ENCODE measurements around the gene DHRS7B.

The DHRS7B gene

DNA sequence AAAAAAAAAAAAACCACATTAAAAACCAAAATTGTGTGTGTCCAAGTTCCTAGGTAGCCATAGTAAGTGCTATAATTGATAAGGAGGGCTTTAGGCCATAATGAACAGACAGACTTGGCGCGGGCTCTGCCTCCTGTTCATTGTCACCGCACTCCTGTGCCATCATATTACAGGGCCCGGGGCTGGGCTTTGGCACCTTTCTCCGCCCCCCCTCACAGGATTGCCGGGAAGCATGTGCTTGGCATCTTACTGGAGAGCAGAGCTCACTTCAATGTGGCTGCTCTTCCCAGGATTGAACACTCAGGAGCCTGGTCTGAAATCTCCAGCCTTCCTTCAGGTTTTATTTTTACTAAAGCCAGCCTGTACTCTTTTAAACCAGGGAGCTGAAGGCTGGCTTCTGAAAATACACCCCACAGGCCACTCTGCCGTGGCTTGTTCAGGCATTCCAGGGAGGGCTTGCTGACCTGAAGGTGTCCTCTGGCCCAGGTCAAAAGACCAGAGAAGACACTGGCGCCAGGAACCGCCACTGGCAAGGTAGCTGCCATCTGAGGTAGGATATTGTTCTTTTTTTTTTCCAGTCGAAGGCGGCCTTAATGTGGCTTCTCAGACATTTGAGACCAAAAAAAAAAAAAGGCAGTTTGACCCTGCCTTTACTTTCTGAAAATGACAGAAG is 39.3 kb downstream of the DHRS7B start:
- no peaks in the 10 kb centered on the region for H3K9me3 ChIP-seq (ENCODE audit: control insufficient read depth, low read length)
- H3K4me3 ChIP-seq (ENCODE audit: insufficient read depth in 1 of 2, low read depth in 1 of 2, low read length in 2 of 2) = peak overlapping the region in 1 of 2 experiments; percentile 52
- no peak overlapping the region for H2BK5ac ChIP-seq (ENCODE audit: low read depth, low read length, poor library complexity, severe bottlenecking)
- no peaks in the 10 kb centered on the region for H3K27me3 ChIP-seq (ENCODE audit: control insufficient read depth in 1 of 2, insufficient read depth in 1 of 2, low read length in 2 of 2)
- no peak overlapping the region for H3K14ac ChIP-seq (ENCODE audit: low read length in 2 of 2)
- H3K79me1 ChIP-seq (replicated peaks; ENCODE audit: low read length, poor library complexity, severe bottlenecking) = peaks cover 24% of the 10 kb centered on the region
- no peak overlapping the region for H2BK12ac ChIP-seq (ENCODE audit: low read length in 2 of 2)
- 93% methylated on average over 9 of the region's 11 CpGs for whole genome bisulfite sequencing
- H3K9ac ChIP-seq (ENCODE audit: low read length) = peak overlapping the region; percentile 83
- no peaks in the 10 kb centered on the region for H3K36me3 ChIP-seq (ENCODE audit: control insufficient read depth in 1 of 2, insufficient read depth in 2 of 2, low read depth in 1 of 2, low read length in 2 of 2)
- H3K4me1 ChIP-seq (ENCODE audit: control insufficient read depth, insufficient read depth, low read depth, low read length) = peaks cover 2% of the 10 kb centered on the region
- no peak overlapping the region for H2AFZ ChIP-seq (ENCODE audit: low read depth, low read length)
- no peak overlapping the region for H2AK5ac ChIP-seq (ENCODE audit: low read length, severe bottlenecking)
- H3K27ac ChIP-seq (ENCODE audit: low read length, poor library complexity, severe bottlenecking) = no peak overlapping the region
- no peak overlapping the region for H3K4ac ChIP-seq (ENCODE audit: low read depth in 1 of 2, low read length in 2 of 2)
- no peak overlapping the region for H2BK120ac ChIP-seq (ENCODE audit: low read depth, low read length)
- H4K8ac ChIP-seq (ENCODE audit: low read length) = no peak overlapping the region
- H3K23ac ChIP-seq (ENCODE audit: low read length in 2 of 2) = no peak overlapping the region
- H4K91ac ChIP-seq (ENCODE audit: low read length) = no peak overlapping the region
- H3K4me2 ChIP-seq (ENCODE audit: low read length, poor library complexity, severe bottlenecking) = no peak overlapping the region
- DNase-seq = no peak
- H2BK15ac ChIP-seq (ENCODE audit: low read depth, poor library complexity, severe bottlenecking) = no peak overlapping the region
- no peak overlapping the region for H3K18ac ChIP-seq (ENCODE audit: low read depth in 1 of 2, low read length in 2 of 2)

DNA sequence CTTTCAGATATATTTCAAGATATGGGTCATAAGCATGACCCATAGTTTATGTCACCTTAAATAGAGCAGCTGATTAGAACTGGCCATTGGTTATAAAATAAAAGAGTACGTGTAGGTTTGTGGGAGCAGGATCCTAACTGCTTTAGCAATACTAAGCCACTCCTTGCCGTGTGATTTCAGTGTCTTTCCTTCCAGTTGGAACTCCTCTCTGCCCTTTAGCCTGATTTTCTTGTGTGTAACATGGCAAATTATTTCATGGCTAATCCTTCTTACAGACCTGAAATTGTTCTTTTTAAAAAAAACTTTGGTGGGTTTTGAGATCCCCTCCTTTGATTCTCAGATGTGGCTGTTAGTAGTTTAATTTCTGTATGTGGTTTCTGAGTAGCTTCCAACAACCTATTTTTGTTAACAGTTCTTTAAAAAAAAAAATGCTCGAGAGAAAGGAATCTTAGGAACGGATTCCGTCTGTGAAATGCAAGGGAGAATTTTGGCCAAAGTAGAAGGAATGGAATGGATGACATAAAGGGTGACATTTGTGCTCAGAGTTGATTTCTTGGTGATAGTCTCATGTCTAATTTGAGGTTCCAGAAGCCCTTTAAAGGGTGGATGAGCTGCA is 39.9 kb downstream of the DHRS7B start:
- no peaks in the 10 kb centered on the region for H3K9me3 ChIP-seq (ENCODE audit: control insufficient read depth, low read length)
- no peak overlapping the region for H3K23ac ChIP-seq (ENCODE audit: low read length in 2 of 2)
- no peak overlapping the region for H2BK12ac ChIP-seq (ENCODE audit: low read length in 2 of 2)
- H2BK5ac ChIP-seq (ENCODE audit: low read depth, low read length, poor library complexity, severe bottlenecking) = no peak overlapping the region
- peak overlapping the region; percentile 83 for H3K9ac ChIP-seq (ENCODE audit: low read length)
- no peak overlapping the region for H2BK15ac ChIP-seq (ENCODE audit: low read depth, poor library complexity, severe bottlenecking)
- no peak overlapping the region for H4K91ac ChIP-seq (ENCODE audit: low read length)
- H3K27me3 ChIP-seq (ENCODE audit: control insufficient read depth in 1 of 2, insufficient read depth in 1 of 2, low read length in 2 of 2) = no peaks in the 10 kb centered on the region
- H3K27ac ChIP-seq (ENCODE audit: low read length, poor library complexity, severe bottlenecking) = no peak overlapping the region
- no peak for DNase-seq
- no peak overlapping the region for H3K4me2 ChIP-seq (ENCODE audit: low read length, poor library complexity, severe bottlenecking)
- peaks cover 24% of the 10 kb centered on the region for H3K79me1 ChIP-seq (replicated peaks; ENCODE audit: low read length, poor library complexity, severe bottlenecking)
- H3K4me1 ChIP-seq (ENCODE audit: control insufficient read depth, insufficient read depth, low read depth, low read length) = peaks cover 2% of the 10 kb centered on the region
- no peaks in the 10 kb centered on the region for H3K36me3 ChIP-seq (ENCODE audit: control insufficient read depth in 1 of 2, insufficient read depth in 2 of 2, low read depth in 1 of 2, low read length in 2 of 2)
- H2AFZ ChIP-seq (ENCODE audit: low read depth, low read length) = no peak overlapping the region
- H3K18ac ChIP-seq (ENCODE audit: low read depth in 1 of 2, low read length in 2 of 2) = no peak overlapping the region
- WGBS = 88% methylated on average over 4 of the region's 5 CpGs
- H4K8ac ChIP-seq (ENCODE audit: low read length) = no peak overlapping the region
- no peak overlapping the region for H3K4ac ChIP-seq (ENCODE audit: low read depth in 1 of 2, low read length in 2 of 2)
- peak overlapping the region in 1 of 2 experiments; percentile 52 for H3K4me3 ChIP-seq (ENCODE audit: insufficient read depth in 1 of 2, low read depth in 1 of 2, low read length in 2 of 2)
- no peak overlapping the region for H2AK5ac ChIP-seq (ENCODE audit: low read length, severe bottlenecking)
- H2BK120ac ChIP-seq (ENCODE audit: low read depth, low read length) = no peak overlapping the region
- H3K14ac ChIP-seq (ENCODE audit: low read length in 2 of 2) = no peak overlapping the region

DNA sequence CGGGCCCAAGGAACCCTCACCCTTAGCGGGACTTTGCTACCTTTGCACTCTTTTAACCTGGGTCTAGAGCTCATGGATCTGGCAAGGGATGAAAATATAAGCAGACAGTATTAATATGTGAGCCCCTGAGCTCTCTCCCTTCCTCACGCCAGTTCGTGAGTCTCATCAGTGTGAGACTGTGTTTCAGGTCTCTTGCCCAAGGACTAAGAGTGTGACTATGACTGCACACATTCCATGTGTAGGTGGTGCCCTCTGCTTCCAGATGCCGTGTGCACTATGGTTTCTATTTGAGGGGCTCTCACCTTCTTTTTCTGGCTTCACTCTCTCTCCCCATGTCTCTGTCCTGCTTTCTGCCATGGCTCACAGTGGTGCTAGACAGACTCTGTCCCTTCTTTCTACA is 40.5 kb downstream of the DHRS7B start:
- Histone ChIP-seq H3K27ac (ENCODE audit: low read length, poor library complexity, severe bottlenecking) (no peak overlapping the region), H2BK12ac (ENCODE audit: low read length in 2 of 2) (no peak overlapping the region), H2BK15ac (ENCODE audit: low read depth, poor library complexity, severe bottlenecking) (no peak overlapping the region), H3K9ac (ENCODE audit: low read length) (peak overlapping the region; percentile 83), H3K4me1 (ENCODE audit: control insufficient read depth, insufficient read depth, low read depth, low read length) (peaks cover 2% of the 10 kb centered on the region), H4K8ac (ENCODE audit: low read length) (no peak overlapping the region), H3K27me3 (ENCODE audit: control insufficient read depth in 1 of 2, insufficient read depth in 1 of 2, low read length in 2 of 2) (no peaks in the 10 kb centered on the region), H3K36me3 (ENCODE audit: control insufficient read depth in 1 of 2, insufficient read depth in 2 of 2, low read depth in 1 of 2, low read length in 2 of 2) (peaks cover 0 to 5% of the 10 kb centered on the region in 2 experiments), H2AK5ac (ENCODE audit: low read length, severe bottlenecking) (no peak overlapping the region), H3K23ac (ENCODE audit: low read length in 2 of 2) (no peak overlapping the region), H3K79me1 (replicated peaks; ENCODE audit: low read length, poor library complexity, severe bottlenecking) (peaks cover 24% of the 10 kb centered on the region), H3K4me3 (ENCODE audit: insufficient read depth in 1 of 2, low read depth in 1 of 2, low read length in 2 of 2) (peak overlapping the region in 1 of 2 experiments; percentile 52), H3K14ac (ENCODE audit: low read length in 2 of 2) (no peak overlapping the region), H4K91ac (ENCODE audit: low read length) (no peak overlapping the region), H3K4ac (ENCODE audit: low read depth in 1 of 2, low read length in 2 of 2) (no peak overlapping the region), H2AFZ (ENCODE audit: low read depth, low read length) (no peak overlapping the region), H2BK120ac (ENCODE audit: low read depth, low read length) (no peak overlapping the region), H2BK5ac (ENCODE audit: low read depth, low read length, poor library complexity, severe bottlenecking) (no peak overlapping the region), H3K18ac (ENCODE audit: low read depth in 1 of 2, low read length in 2 of 2) (no peak overlapping the region), H3K4me2 (ENCODE audit: low read length, poor library complexity, severe bottlenecking) (no peak overlapping the region), H3K9me3 (ENCODE audit: control insufficient read depth, low read length) (no peaks in the 10 kb centered on the region)
- DNase-seq = no peak
- WGBS = 93% methylated on average over 5 of the region's 5 CpGs

DNA sequence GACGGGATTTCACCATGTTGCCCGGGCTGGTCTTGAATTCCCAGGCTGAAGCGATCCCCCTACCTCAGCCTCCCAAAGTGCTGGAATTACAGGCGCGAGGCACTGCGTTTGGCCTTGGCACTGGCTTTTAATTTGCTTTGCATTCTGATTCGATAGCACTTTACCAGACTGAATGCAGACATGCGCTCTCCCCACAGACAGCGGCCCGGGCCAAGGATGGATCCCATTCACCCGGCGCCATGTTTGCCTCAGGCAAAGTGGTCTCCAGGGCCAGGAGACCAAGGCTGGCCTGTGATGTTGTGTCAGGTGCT is 41.7 kb downstream of the DHRS7B start:
- H3K14ac ChIP-seq (ENCODE audit: low read length in 2 of 2) = no peak overlapping the region
- no peak overlapping the region for H2BK15ac ChIP-seq (ENCODE audit: low read depth, poor library complexity, severe bottlenecking)
- H3K36me3 ChIP-seq (ENCODE audit: control insufficient read depth in 1 of 2, insufficient read depth in 2 of 2, low read depth in 1 of 2, low read length in 2 of 2) = peaks cover 10 to 11% of the 10 kb centered on the region in 2 experiments
- H2BK5ac ChIP-seq (ENCODE audit: low read depth, low read length, poor library complexity, severe bottlenecking) = no peak overlapping the region
- H3K4me1 ChIP-seq (ENCODE audit: control insufficient read depth, insufficient read depth, low read depth, low read length) = peaks cover 2% of the 10 kb centered on the region
- H2AK5ac ChIP-seq (ENCODE audit: low read length, severe bottlenecking) = no peak overlapping the region
- H4K91ac ChIP-seq (ENCODE audit: low read length) = no peak overlapping the region
- WGBS = 96% methylated on average over 12 of the region's 12 CpGs
- no peak overlapping the region for H3K27ac ChIP-seq (ENCODE audit: low read length, poor library complexity, severe bottlenecking)
- no peak overlapping the region for H3K23ac ChIP-seq (ENCODE audit: low read length in 2 of 2)
- no peak for DNase-seq
- no peak overlapping the region for H2BK120ac ChIP-seq (ENCODE audit: low read depth, low read length)
- H3K79me1 ChIP-seq (replicated peaks; ENCODE audit: low read length, poor library complexity, severe bottlenecking) = peaks cover 21% of the 10 kb centered on the region
- H3K27me3 ChIP-seq (ENCODE audit: control insufficient read depth in 1 of 2, insufficient read depth in 1 of 2, low read length in 2 of 2) = no peaks in the 10 kb centered on the region
- H3K4me2 ChIP-seq (ENCODE audit: low read length, poor library complexity, severe bottlenecking) = no peak overlapping the region
- no peak overlapping the region for H3K4me3 ChIP-seq (ENCODE audit: insufficient read depth in 1 of 2, low read depth in 1 of 2, low read length in 2 of 2)
- H3K18ac ChIP-seq (ENCODE audit: low read depth in 1 of 2, low read length in 2 of 2) = no peak overlapping the region
- no peak overlapping the region for H4K8ac ChIP-seq (ENCODE audit: low read length)
- H2AFZ ChIP-seq (ENCODE audit: low read depth, low read length) = no peak overlapping the region
- no peak overlapping the region for H3K9ac ChIP-seq (ENCODE audit: low read length)
- no peak overlapping the region for H3K4ac ChIP-seq (ENCODE audit: low read depth in 1 of 2, low read length in 2 of 2)
- no peak overlapping the region for H2BK12ac ChIP-seq (ENCODE audit: low read length in 2 of 2)
- H3K9me3 ChIP-seq (ENCODE audit: control insufficient read depth, low read length) = no peaks in the 10 kb centered on the region

All from mesenchymal stem cell (in vitro differentiated cells and primary cell).